GM19463 (cell line): Measurements from ENCODE around the gene RAG1.

Experiments used
- ATAC-seq: cut with Tn5 transposase; IDR thresholded peaks from one replicate; pipeline ENCODE4 v1.9.1; 2021; ENCODE audit warnings: mild to moderate bottlenecking, moderate library complexity; ENCODE audit not compliant: unreplicated experiment

The RAG1 gene

GRCh38 chr11:36588099-36588498 is 20.3 kb downstream of the RAG1 start:
- no peak for ATAC-seq

- ATAC-seq = no peak
These were observed 22.7 kb downstream of the RAG1 start for GRCh38 chr11:36590513-36590912.

GRCh38 chr11:36591433-36591832 is 23.6 kb downstream of the RAG1 start:
- ATAC-seq = no peak

- ATAC-seq = peak; percentile 92
These were observed 26.6 kb downstream of the RAG1 start, which contains the start of gene IFTAP for GRCh38 chr11:36594316-36594989. TSS of gene IFTAP (plus strand) at chr11:36594502. CDS start at chr11:36610104, 15,602 bp downstream.

GRCh38 chr11:36596880-36597279 is 29.1 kb downstream of the RAG1 start:
- no peak for ATAC-seq

GRCh38 chr11:36598051-36598450 is 30.2 kb downstream of the RAG1 start, which contains the start of gene RAG2:
TSS of gene RAG2 (minus strand) at chr11:36598236. CDS start at chr11:36594168, 4,068 bp downstream.
- no peak for ATAC-seq

- ATAC-seq = no peak
These were observed 32.4 kb downstream of the RAG1 start for GRCh38 chr11:36600180-36600579.

- ATAC-seq = no peak
These were observed 33.3 kb downstream of the RAG1 start for GRCh38 chr11:36601155-36601554.

GRCh38 chr11:36602135-36602534 is 34.3 kb downstream of the RAG1 start:
- ATAC-seq = no peak

- no peak for ATAC-seq
These were observed 37.7 kb downstream of the RAG1 start for GRCh38 chr11:36605221-36606216.

GRCh38 chr11:36608491-36609199 is 40.8 kb downstream of the RAG1 start:
- ATAC-seq = no peak

- no peak for ATAC-seq
These were observed 41.6 kb downstream of the RAG1 start for GRCh38 chr11:36609383-36609782.

- no peak for ATAC-seq
These were observed 48.0 kb downstream of the RAG1 start for GRCh38 chr11:36615826-36616225.

- ATAC-seq = no peak
These were observed 49.9 kb downstream of the RAG1 start for GRCh38 chr11:36617543-36618362.

- no peak for ATAC-seq
These were observed 50.7 kb downstream of the RAG1 start for GRCh38 chr11:36618363-36619047.

GRCh38 chr11:36619502-36619901 is 51.7 kb downstream of the RAG1 start:
- ATAC-seq = no peak

- no peak for ATAC-seq
These were observed 52.4 kb downstream of the RAG1 start for GRCh38 chr11:36620246-36620645.

GRCh38 chr11:36622431-36623136 is 54.8 kb downstream of the RAG1 start:
- peak; percentile 58 for ATAC-seq

GRCh38 chr11:36623494-36623893 is 55.7 kb downstream of the RAG1 start:
- no peak for ATAC-seq
